Measurements from ENCODE around the gene LIN37.

LIN37 gene

GRCh38 chr19:35716801-35717664 lies 31.3 kb upstream of the LIN37 start:
- H3K18ac ChIP-seq (ENCODE audit: low read length) = peak overlapping the region; percentile 98
- H3K4me1 ChIP-seq (ENCODE audit: control insufficient read depth in 2 of 2, insufficient read depth in 1 of 2, low read depth in 1 of 2, low read length in 2 of 2) = peaks cover 15 to 21% of the 10 kb centered on the region in 2 donors
- no peaks in the 10 kb centered on the region for H3K9me3 ChIP-seq (replicated peaks in 1 of 2; ENCODE audit: control insufficient read depth in 2 of 2, insufficient read depth in 1 of 2, low read depth in 1 of 2, low read length in 2 of 2)
- peak overlapping the region; percentile 99 for H3K4me2 ChIP-seq (ENCODE audit: insufficient read depth, low read length, poor library complexity, severe bottlenecking)
- H2AK5ac ChIP-seq (ENCODE audit: low read depth, low read length) = peak overlapping the region; percentile 96
- no peak overlapping the region for H4K91ac ChIP-seq (ENCODE audit: low read depth, low read length, poor library complexity)
- peak overlapping the region; percentile 93 for H2BK120ac ChIP-seq (ENCODE audit: low read depth, low read length)
- no peak overlapping the region for H2BK12ac ChIP-seq (ENCODE audit: low read length)
- peak overlapping the region; percentile 74 to 84 for H3K4me3 ChIP-seq (ENCODE audit: low read length in 2 of 2)
- no CpG with 5 or more reads among the region's 77 CpGs for WGBS, 2 donors (ENCODE audit: extremely low coverage in 2 of 2, insufficient read length in 2 of 2, insufficient replicate concordance in 1 of 2)
- peaks cover 13 to 24% of the 10 kb centered on the region in 2 donors for H3K36me3 ChIP-seq (replicated peaks in 1 of 2; ENCODE audit: control insufficient read depth in 2 of 2, insufficient read depth in 2 of 2, low read length in 2 of 2)
- H3K27ac ChIP-seq (replicated peaks; ENCODE audit: low read length) = peak overlapping the region; percentile 94
- peak overlapping the region; percentile 97 for H3K14ac ChIP-seq (ENCODE audit: low read length)
- DNase-seq (ENCODE audit: low spot score) = peak; percentile 95
- H3K27me3 ChIP-seq (ENCODE audit: control insufficient read depth in 3 of 3, insufficient read depth in 3 of 3, low read depth in 1 of 3, low read length in 3 of 3) = peaks cover 0 to 5% (median 0%) of the 10 kb centered on the region in 3 experiments
- peak overlapping the region; percentile 96 for H2AFZ ChIP-seq (ENCODE audit: low read length)
- peak overlapping the region; percentile 72 for H4K8ac ChIP-seq (ENCODE audit: low read depth, low read length)
- peak overlapping the region; percentile 97 for H3K9ac ChIP-seq (ENCODE audit: low read depth, low read length, poor library complexity)
- peak overlapping the region; percentile 42 for H3K4ac ChIP-seq (ENCODE audit: low read length)
- peak overlapping the region; percentile 92 for H3K23ac ChIP-seq (ENCODE audit: low read depth, low read length, poor library complexity)
- peak overlapping the region; percentile 94 for H2BK15ac ChIP-seq (ENCODE audit: low read length)
- H2BK5ac ChIP-seq (ENCODE audit: low read length) = peak overlapping the region; percentile 98
- peaks cover 18% of the 10 kb centered on the region for H3K79me1 ChIP-seq (ENCODE audit: low read depth, low read length)

GRCh38 chr19:35717665-35718344 lies 30.6 kb upstream of the LIN37 start, which contains the start of gene KMT2B:
Gene KMT2B (plus strand): TSS chr19:35718003. CDS start chr19:35718019, 16 bp downstream.
- Histone ChIP-seq H3K4me3 (ENCODE audit: low read length in 2 of 2) (peak within 1 kb of the TSS; percentile 86 to 99), H2BK5ac (ENCODE audit: low read length) (peak within 1 kb of the TSS; percentile 98), H3K4ac (ENCODE audit: low read length) (peak within 1 kb of the TSS; percentile 42), H3K4me1 (ENCODE audit: control insufficient read depth in 2 of 2, insufficient read depth in 1 of 2, low read depth in 1 of 2, low read length in 2 of 2) (peaks cover 15 to 21% of the 10 kb centered on the region in 2 donors), H3K36me3 (replicated peaks in 1 of 2; ENCODE audit: control insufficient read depth in 2 of 2, insufficient read depth in 2 of 2, low read length in 2 of 2) (peaks cover 20 to 32% of the 10 kb centered on the region in 2 donors), H2AK5ac (ENCODE audit: low read depth, low read length) (peak within 1 kb of the TSS; percentile 81), H2BK15ac (ENCODE audit: low read length) (peak within 1 kb of the TSS; percentile 37), H3K27me3 (ENCODE audit: control insufficient read depth in 3 of 3, insufficient read depth in 3 of 3, low read depth in 1 of 3, low read length in 3 of 3) (peaks cover 0 to 5% (median 0%) of the 10 kb centered on the region in 3 experiments), H3K9ac (ENCODE audit: low read depth, low read length, poor library complexity) (peak within 1 kb of the TSS; percentile 97), H4K91ac (ENCODE audit: low read depth, low read length, poor library complexity) (no peak within 1 kb of the TSS), H3K79me1 (ENCODE audit: low read depth, low read length) (peaks cover 22% of the 10 kb centered on the region), H3K18ac (ENCODE audit: low read length) (peak within 1 kb of the TSS; percentile 96), H3K14ac (ENCODE audit: low read length) (peak within 1 kb of the TSS; percentile 97), H3K9me3 (replicated peaks in 1 of 2; ENCODE audit: control insufficient read depth in 2 of 2, insufficient read depth in 1 of 2, low read depth in 1 of 2, low read length in 2 of 2) (no peaks in the 10 kb centered on the region), H2BK12ac (ENCODE audit: low read length) (no peak within 1 kb of the TSS), H4K8ac (ENCODE audit: low read depth, low read length) (peak within 1 kb of the TSS; percentile 72), H3K23ac (ENCODE audit: low read depth, low read length, poor library complexity) (peak within 1 kb of the TSS; percentile 67), H3K4me2 (ENCODE audit: insufficient read depth, low read length, poor library complexity, severe bottlenecking) (peak within 1 kb of the TSS; percentile 99), H2AFZ (ENCODE audit: low read length) (peak within 1 kb of the TSS; percentile 96), H3K27ac (replicated peaks; ENCODE audit: low read length) (peak within 1 kb of the TSS; percentile 94), H2BK120ac (ENCODE audit: low read depth, low read length) (peak within 1 kb of the TSS; percentile 61)
- no CpG with 5 or more reads among the region's 109 CpGs for WGBS, 2 donors (ENCODE audit: extremely low coverage in 2 of 2, insufficient read length in 2 of 2, insufficient replicate concordance in 1 of 2)
- DNase-seq (ENCODE audit: low spot score) = no peak

- peak; percentile 21 for DNase-seq (ENCODE audit: low spot score)
- Histone ChIP-seq H2AFZ (ENCODE audit: low read length) (peak overlapping the region; percentile 47), H2BK12ac (ENCODE audit: low read length) (no peak overlapping the region), H3K4me2 (ENCODE audit: insufficient read depth, low read length, poor library complexity, severe bottlenecking) (peak overlapping the region; percentile 78), H3K4ac (ENCODE audit: low read length) (no peak overlapping the region), H3K36me3 (replicated peaks in 1 of 2; ENCODE audit: control insufficient read depth in 2 of 2, insufficient read depth in 2 of 2, low read length in 2 of 2) (peaks cover 27 to 39% of the 10 kb centered on the region in 2 donors), H4K91ac (ENCODE audit: low read depth, low read length, poor library complexity) (no peak overlapping the region), H3K27me3 (ENCODE audit: control insufficient read depth in 3 of 3, insufficient read depth in 3 of 3, low read depth in 1 of 3, low read length in 3 of 3) (peaks cover 0 to 5% (median 0%) of the 10 kb centered on the region in 3 experiments), H4K8ac (ENCODE audit: low read depth, low read length) (no peak overlapping the region), H2BK15ac (ENCODE audit: low read length) (peak overlapping the region; percentile 37), H3K27ac (replicated peaks; ENCODE audit: low read length) (no peak overlapping the region), H3K14ac (ENCODE audit: low read length) (peak overlapping the region; percentile 90), H2BK5ac (ENCODE audit: low read length) (peak overlapping the region; percentile 87), H3K9me3 (replicated peaks in 1 of 2; ENCODE audit: control insufficient read depth in 2 of 2, insufficient read depth in 1 of 2, low read depth in 1 of 2, low read length in 2 of 2) (no peaks in the 10 kb centered on the region), H3K9ac (ENCODE audit: low read depth, low read length, poor library complexity) (peak overlapping the region; percentile 97), H3K4me3 (ENCODE audit: low read length in 2 of 2) (peak overlapping the region; percentile 86 to 99), H3K18ac (ENCODE audit: low read length) (peak overlapping the region; percentile 52), H2AK5ac (ENCODE audit: low read depth, low read length) (peak overlapping the region; percentile 81), H3K79me1 (ENCODE audit: low read depth, low read length) (peaks cover 22% of the 10 kb centered on the region), H3K23ac (ENCODE audit: low read depth, low read length, poor library complexity) (peak overlapping the region; percentile 31), H3K4me1 (ENCODE audit: control insufficient read depth in 2 of 2, insufficient read depth in 1 of 2, low read depth in 1 of 2, low read length in 2 of 2) (peaks cover 15 to 21% of the 10 kb centered on the region in 2 donors), H2BK120ac (ENCODE audit: low read depth, low read length) (peak overlapping the region; percentile 61)
- WGBS, 2 donors (ENCODE audit: extremely low coverage in 2 of 2, insufficient read length in 2 of 2, insufficient replicate concordance in 1 of 2) = no CpG with 5 or more reads among the region's 42 CpGs
Observed at GRCh38 chr19:35718345-35719041, 29.9 kb upstream of the LIN37 start.
